Measurements from ENCODE around the gene RCN2.

RCN2 gene

DNA sequence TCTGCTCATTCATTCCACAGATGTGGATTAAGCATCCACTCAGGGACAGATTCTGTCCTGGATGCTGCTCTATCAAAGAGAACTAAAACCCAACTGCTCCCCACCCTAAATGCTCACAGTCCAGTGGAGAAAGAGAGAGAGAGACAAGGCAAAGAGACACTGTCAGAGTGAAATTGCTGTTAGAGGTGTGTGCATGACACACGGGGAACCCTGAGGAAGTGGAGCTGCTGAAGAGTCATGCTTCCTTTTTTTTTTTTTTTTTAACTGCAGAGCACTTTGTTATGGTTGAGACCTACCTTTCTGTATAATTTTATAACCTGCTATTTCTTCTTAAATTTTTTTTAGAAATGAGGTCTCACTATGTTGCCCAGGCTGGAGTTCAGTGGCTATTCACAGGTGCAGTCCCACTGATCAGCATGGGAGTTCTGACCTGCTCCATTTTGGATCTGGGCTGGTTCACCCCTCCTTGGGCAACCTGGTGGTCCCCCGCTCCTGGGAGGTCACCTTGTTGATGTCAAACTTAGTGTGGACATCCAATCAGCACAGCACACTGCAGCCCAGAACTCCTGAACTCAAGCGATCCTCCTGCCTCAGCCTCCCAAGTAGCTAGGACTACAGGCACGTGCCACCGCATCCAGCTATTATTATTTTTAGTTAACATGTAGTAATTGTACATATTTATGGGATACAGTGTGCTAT, 45.2 kb downstream of the RCN2 start:
- DNase-seq = no peak

- DNase-seq = no peak
Observed at GRCh38 chr15:76978522-76979330, 47.2 kb downstream of the RCN2 start.

DNA sequence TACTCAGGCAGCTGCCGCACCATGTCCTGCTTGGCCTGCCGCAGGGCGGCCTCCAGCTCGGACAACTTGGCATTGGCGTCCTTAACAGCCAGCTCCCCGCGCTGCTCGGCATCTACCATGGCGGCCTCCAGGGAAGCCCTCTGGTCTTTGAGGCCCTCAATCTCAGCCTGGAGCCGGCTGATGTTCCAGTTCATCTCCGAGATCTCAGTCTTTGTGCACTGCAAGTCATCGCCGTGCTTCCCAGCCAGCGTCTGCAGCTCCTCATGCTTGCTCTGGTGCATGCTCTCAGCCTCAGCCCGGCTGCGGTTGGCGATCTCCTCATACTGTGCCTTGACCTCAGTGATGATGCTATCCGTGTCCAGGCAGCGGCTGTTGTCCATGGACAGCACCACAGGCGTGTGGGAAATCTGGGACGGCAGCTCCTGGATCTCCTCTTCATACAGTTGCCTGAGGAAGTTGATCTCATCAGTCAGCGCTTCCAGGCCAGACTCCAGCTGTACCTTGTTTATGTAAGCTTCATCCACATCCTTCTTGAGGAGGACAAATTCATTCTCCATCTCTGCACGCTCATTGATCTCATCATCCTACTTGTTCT, 47.9 kb downstream of the RCN2 start:
- no peak for DNase-seq

- no peak for DNase-seq
Observed at GRCh38 chr15:76979996-76980520, 48.5 kb downstream of the RCN2 start.

DNA sequence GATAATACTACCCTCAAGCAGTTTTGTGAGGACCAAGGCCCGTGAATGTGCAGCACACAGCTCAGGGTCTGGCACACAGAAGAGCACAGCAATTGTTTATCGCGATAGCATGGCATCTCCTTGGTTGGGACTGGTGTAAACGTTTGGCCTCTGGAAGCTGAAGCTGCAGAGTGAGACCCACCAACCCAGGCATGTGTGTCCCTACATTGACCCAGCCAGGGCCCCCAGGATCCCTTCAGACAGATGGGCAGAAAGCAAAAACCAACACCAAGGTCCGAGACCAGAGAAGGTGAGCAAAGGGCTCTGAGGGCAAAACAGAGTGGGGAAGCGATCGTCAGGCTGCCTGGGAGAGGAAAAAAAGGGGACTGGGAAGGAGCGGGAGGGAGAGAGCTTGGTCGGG, 50.8 kb downstream of the RCN2 start:
- DNase-seq = no peak

GRCh38 chr15:76982756-76983155, 51.2 kb downstream of the RCN2 start:
- DNase-seq = no peak

- DNase-seq = no peak
Observed at GRCh38 chr15:76983590-76984375, 52.2 kb downstream of the RCN2 start.

- DNase-seq = no peak
Observed at GRCh38 chr15:76986743-76987142, 55.2 kb downstream of the RCN2 start.

DNA sequence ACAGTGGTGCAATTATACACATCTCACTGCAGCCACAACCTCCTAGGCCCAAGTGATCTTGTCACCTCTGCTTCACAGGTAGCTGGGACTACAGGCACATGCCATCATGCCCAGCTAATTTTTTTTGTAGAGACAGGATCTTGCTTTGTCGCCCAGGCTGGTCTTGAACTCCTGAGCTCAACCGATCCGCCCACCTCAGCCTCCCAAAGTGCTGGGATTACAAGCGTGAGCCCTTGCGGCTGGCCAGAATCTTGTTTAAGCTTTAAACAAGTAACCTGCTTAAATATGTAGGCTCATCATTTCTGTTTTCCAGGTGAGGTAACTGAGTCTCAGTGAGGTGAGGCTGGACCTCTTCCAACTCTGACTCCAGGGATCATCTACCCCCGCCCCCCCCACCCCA, 55.7 kb downstream of the RCN2 start:
- DNase-seq = no peak

- no peak for DNase-seq
Observed at GRCh38 chr15:76987896-76988860, 56.6 kb downstream of the RCN2 start.

GRCh38 chr15:76988867-76989780, 57.6 kb downstream of the RCN2 start:
- DNase-seq = no peak

- DNase-seq = no peak
Observed at GRCh38 chr15:76991048-76991447, 59.5 kb downstream of the RCN2 start.

- DNase-seq = no peak
Observed at GRCh38 chr15:76991741-76992645, 60.4 kb downstream of the RCN2 start.

GRCh38 chr15:76993114-76993725, 61.7 kb downstream of the RCN2 start:
- DNase-seq = no peak

DNA sequence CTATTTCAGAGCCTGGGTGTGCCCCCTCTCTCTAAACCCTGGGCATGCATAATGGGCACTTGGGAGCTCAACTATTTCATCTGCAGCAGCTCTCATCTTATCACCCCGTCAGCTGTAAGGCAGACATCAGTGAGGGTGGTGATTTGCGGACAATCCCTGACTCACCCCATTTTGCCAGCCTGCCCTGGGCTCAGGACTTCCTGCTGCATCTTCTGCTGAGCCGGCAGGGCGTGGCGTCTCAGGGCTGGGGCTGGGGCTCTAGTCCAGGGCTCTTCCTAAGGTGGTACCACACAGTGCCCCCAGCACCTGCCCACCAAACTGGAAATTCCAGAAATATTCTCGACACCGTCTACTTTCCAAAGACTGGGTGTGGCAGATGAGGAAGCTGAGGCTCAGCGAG, 62.5 kb downstream of the RCN2 start:
- peak; percentile 58 for DNase-seq

DNA sequence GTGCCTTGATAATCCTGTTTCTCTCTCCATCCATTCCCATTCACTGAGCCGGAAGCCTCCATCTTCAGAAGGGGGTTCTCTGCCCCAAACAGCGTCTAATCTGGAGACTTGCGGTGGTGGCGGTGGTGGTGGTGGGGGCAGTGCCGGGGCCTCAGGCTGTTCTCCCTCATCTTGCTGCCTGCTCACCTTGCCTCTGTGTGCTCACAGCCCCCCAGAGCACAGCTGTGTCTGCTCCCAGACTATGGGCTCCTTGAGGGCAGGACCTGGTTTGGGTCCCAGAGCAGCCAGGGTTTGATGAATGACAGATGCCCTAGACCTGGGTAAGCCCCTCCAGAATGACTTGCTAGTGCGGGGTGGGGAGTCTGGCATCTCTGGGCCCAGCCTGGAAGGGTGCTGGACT, 62.9 kb downstream of the RCN2 start:
- DNase-seq = no peak

GRCh38 chr15:76994971-76995945, 63.7 kb downstream of the RCN2 start, which contains the start of gene PSTPIP1:
Gene PSTPIP1 (plus strand): TSS chr15:76995126. CDS start chr15:76995574, 448 bp downstream.
- DNase-seq = peak; percentile 66

GRCh38 chr15:76996076-76996525, 64.6 kb downstream of the RCN2 start:
- DNase-seq = no peak
